ENCODE data around the gene CTSW.

CTSW gene

GRCh38 chr11:65898656-65899355 lies 19.2 kb downstream of the CTSW start:
- no peak for DNase-seq (ENCODE audit: extremely low read depth, insufficient read length)
- H3K36me3 ChIP-seq (ENCODE audit: control insufficient read depth, insufficient read depth, low read length): no peaks in the 10 kb centered on the region; the same call in none of the 2 replicates
- peak overlapping the region; percentile 89 for H3K4me3 ChIP-seq (replicated peaks; ENCODE audit: low read depth, low read length)
- TF ChIP-seq, protein P1, sequence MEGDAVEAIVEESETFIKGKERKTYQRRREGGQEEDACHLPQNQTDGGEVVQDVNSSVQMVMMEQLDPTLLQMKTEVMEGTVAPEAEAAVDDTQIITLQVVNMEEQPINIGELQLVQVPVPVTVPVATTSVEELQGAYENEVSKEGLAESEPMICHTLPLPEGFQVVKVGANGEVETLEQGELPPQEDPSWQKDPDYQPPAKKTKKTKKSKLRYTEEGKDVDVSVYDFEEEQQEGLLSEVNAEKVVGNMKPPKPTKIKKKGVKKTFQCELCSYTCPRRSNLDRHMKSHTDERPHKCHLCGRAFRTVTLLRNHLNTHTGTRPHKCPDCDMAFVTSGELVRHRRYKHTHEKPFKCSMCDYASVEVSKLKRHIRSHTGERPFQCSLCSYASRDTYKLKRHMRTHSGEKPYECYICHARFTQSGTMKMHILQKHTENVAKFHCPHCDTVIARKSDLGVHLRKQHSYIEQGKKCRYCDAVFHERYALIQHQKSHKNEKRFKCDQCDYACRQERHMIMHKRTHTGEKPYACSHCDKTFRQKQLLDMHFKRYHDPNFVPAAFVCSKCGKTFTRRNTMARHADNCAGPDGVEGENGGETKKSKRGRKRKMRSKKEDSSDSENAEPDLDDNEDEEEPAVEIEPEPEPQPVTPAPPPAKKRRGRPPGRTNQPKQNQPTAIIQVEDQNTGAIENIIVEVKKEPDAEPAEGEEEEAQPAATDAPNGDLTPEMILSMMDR (IDR thresholded peaks at IDR 0.05; ENCODE audit: insufficient read depth, low read length, poor library complexity, severe bottlenecking): no peak
- H3K27me3 ChIP-seq (replicated peaks; ENCODE audit: control insufficient read depth, insufficient read depth, low read length): no peaks in the 10 kb centered on the region; the same call in 1 of the 2 replicates

GRCh38 chr11:65899356-65900124 lies 19.9 kb downstream of the CTSW start:
- Histone ChIP-seq H3K27me3 (replicated peaks; ENCODE audit: control insufficient read depth, insufficient read depth, low read length) (no peaks in the 10 kb centered on the region; the same call in 1 of the 2 replicates), H3K4me3 (replicated peaks; ENCODE audit: low read depth, low read length) (peak overlapping the region; percentile 89), H3K36me3 (ENCODE audit: control insufficient read depth, insufficient read depth, low read length) (no peaks in the 10 kb centered on the region; the same call in none of the 2 replicates)
- TF ChIP-seq, protein P1 (IDR thresholded peaks at IDR 0.05; ENCODE audit: insufficient read depth, low read length, poor library complexity, severe bottlenecking): peak; percentile 21
- DNase-seq (ENCODE audit: extremely low read depth, insufficient read length): peak; percentile 63

DNA sequence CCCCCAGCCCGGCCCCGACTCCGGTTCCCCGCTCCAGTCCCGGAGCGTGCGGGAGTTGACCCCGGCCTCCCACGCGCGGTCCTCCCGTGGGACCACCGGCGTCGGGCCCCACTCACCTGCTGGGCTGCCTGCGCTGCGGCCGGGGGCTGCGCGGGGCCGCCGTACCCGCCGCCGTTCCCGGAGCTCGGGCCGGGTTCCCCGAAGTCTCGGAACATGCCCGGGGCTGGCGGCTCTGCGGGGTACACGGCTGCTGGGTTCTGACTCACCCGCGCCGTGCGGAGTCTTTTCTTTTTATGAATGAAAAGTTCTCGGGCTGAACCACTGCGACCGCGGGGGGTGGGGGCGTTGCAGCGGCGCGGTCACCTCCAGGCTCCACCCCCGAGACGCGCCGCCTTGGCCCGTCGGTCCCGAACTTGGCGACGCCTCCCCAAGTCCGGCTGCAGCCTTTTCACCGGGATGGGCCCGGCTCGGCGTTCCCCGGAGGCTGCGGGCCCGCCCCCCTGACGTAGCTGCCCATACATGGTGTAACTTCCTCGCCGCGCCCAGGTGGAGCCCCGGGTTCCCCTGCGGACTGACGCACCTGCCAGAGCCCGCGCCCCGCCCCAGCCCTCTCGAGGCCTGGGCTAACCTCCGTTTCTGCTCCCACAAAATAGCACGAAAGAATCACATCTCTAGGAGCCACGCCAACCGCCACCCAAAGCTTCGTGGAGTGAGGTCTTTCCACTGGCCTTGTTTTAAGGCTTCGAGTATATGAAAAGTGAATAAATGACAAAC lies 20.7 kb downstream of the CTSW start, which contains the start of gene FOSL1:
FOSL1 (minus strand) TSS at position 264 of the 774 bp plus-strand sequence; CDS start at position 215, 49 bp downstream.
- peak; percentile 93 for DNase-seq (ENCODE audit: extremely low read depth, insufficient read length)
- TF ChIP-seq, protein P1 (IDR thresholded peaks at IDR 0.05; ENCODE audit: insufficient read depth, low read length, poor library complexity, severe bottlenecking): no peak
- Histone ChIP-seq H3K36me3 (ENCODE audit: control insufficient read depth, insufficient read depth, low read length) (no peaks in the 10 kb centered on the region; the same call in none of the 2 replicates), H3K4me3 (replicated peaks; ENCODE audit: low read depth, low read length) (peak within 1 kb of the TSS; percentile 89), H3K27me3 (replicated peaks; ENCODE audit: control insufficient read depth, insufficient read depth, low read length) (no peaks in the 10 kb centered on the region; the same call in 1 of the 2 replicates)

GRCh38 chr11:65900899-65901180 lies 21.2 kb downstream of the CTSW start:
- TF ChIP-seq, protein P1 (IDR thresholded peaks at IDR 0.05; ENCODE audit: insufficient read depth, low read length, poor library complexity, severe bottlenecking): no peak
- no peak for DNase-seq (ENCODE audit: extremely low read depth, insufficient read length)
- Histone ChIP-seq H3K36me3 (ENCODE audit: control insufficient read depth, insufficient read depth, low read length) (no peaks in the 10 kb centered on the region; the same call in none of the 2 replicates), H3K4me3 (replicated peaks; ENCODE audit: low read depth, low read length) (no peak overlapping the region), H3K27me3 (replicated peaks; ENCODE audit: control insufficient read depth, insufficient read depth, low read length) (no peaks in the 10 kb centered on the region; the same call in 1 of the 2 replicates)

DNA sequence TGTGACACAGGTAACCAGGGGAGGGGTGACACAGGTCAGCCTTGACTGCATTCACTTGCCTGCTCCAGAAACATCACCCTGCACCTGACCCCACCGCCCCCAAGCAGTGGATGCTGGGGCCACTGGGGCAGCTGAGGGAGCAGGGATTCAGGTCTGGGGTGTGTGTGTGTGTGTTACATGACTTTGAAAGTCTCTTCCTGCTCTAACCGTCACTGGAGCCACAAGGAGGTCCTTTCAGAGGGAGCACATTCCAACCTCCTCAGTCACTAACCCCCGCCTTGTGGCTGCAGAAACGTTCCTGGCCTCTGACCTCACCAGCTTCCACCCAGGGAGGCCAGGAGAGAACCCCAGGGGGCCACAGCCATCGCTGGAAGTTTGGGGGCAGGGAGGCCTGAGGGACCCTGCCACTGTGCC lies 23.4 kb downstream of the CTSW start:
- DNase-seq (ENCODE audit: extremely low read depth, insufficient read length): no peak
- H3K4me3 ChIP-seq (replicated peaks; ENCODE audit: low read depth, low read length): no peak overlapping the region
- H3K36me3 ChIP-seq (ENCODE audit: control insufficient read depth, insufficient read depth, low read length): no peaks in the 10 kb centered on the region
- H3K27me3 ChIP-seq (replicated peaks; ENCODE audit: control insufficient read depth, insufficient read depth, low read length): no peaks in the 10 kb centered on the region; the same call in 1 of the 2 replicates
- TF ChIP-seq, protein P1 (IDR thresholded peaks at IDR 0.05; ENCODE audit: insufficient read depth, low read length, poor library complexity, severe bottlenecking): no peak

Data from GM06990 (cell line).